Measurements from ENCODE around the gene RRAD.

GRCh38 chr16:66871840-66872239, 53.5 kb downstream of the RRAD start:
- no peak for TF ChIP-seq CTCF (IDR thresholded peaks at IDR 0.05)
- no peak for TF ChIP-seq POLR2A (IDR thresholded peaks at IDR 0.05)

Measured in body of pancreas (tissue), 4 donors.